PC-3 (cell line): ENCODE measurements around the gene NLGN1. TPM values are rescaled to one million over a fixed set of nuclear protein-coding genes. Genes with fewer than 3 reads are reported as not detected.

ENCODE experiments used
- ATAC-seq: fragments of 200-7000 bp; cut with Tn5 transposase; 2 replicates; pipeline ENCODE4 v1.9.1; 2020; ENCODE audit warnings: mild to moderate bottlenecking, moderate library complexity
- BruUV-seq: library from RNA; stranded (reverse); fragments of 400-500 nt; replicated peaks from 2 replicates; lab custom pipeline; 2021; lab: Mats Ljungman, UMichigan
- CTCF ChIA-PET: fragments of 300-600 bp; sonication (Branson Sonifier 250); formaldehyde crosslinking; loops from one replicate; lab custom pipeline; 2022; ENCODE audit warnings: antibody characterized with exemption; lab: Charles Lee
- POLR2A ChIA-PET: fragments of 300-600 bp; sonication (Branson Sonifier 250); formaldehyde crosslinking; loops from one replicate; lab custom pipeline; 2022; ENCODE audit warnings: antibody characterized with exemption; ENCODE audit not compliant: unreplicated experiment; lab: Charles Lee
- DNase-seq: peaks from one replicate; pipeline ENCODE4 v3.0.0-alpha.2; 2015
- H2AFZ ChIP-seq: fragments of 300-600 bp; sonication (generic); 2 replicates; pipeline ENCODE4 v1.6.0; 2016; ENCODE audit warnings: antibody characterized with exemption, low read length
- H3F3A ChIP-seq: fragments of 300-600 bp; sonication (generic); one replicate; pipeline ENCODE4 v1.6.0; 2017; ENCODE audit warnings: antibody characterized with exemption, low read length, control low read depth, mild to moderate bottlenecking; ENCODE audit not compliant: unreplicated experiment
- H3K27ac ChIP-seq: fragments of 300-600 bp; sonication (generic); 2 replicates; pipeline ENCODE4 v1.5.1; 2016; ENCODE audit warnings: mild to moderate bottlenecking, low read length
- H3K27me3 ChIP-seq: fragments of 300-600 bp; sonication (generic); 2 replicates; pipeline ENCODE4 v1.6.1; 2016; ENCODE audit warnings: low read length, mixed read lengths
- H3K36me3 ChIP-seq: fragments of 300-600 bp; sonication (generic); 2 replicates; pipeline ENCODE4 v1.6.1; 2016; ENCODE audit warnings: low read depth, mixed run types, low read length, mixed read lengths
- H3K4me1 ChIP-seq: fragments of 300-600 bp; sonication (generic); 2 replicates; pipeline ENCODE4 v1.5.1; 2016; ENCODE audit warnings: low read length; ENCODE audit not compliant: insufficient read depth
- H3K4me2 ChIP-seq: fragments of 300-600 bp; sonication (generic); 2 replicates; pipeline ENCODE4 v1.6.0; 2016; ENCODE audit warnings: low read length
- H3K4me3 ChIP-seq: fragments of 300-600 bp; sonication (generic); 2 replicates; pipeline ENCODE4 v1.5.1; 2016; ENCODE audit warnings: mild to moderate bottlenecking, low read length, mixed read lengths
- H3K79me2 ChIP-seq: fragments of 300-600 bp; sonication (generic); 2 replicates; pipeline ENCODE4 v1.6.1; 2017; ENCODE audit warnings: low read length, mixed read lengths
- H3K9ac ChIP-seq: fragments of 300-600 bp; sonication (generic); 2 replicates; pipeline ENCODE4 v1.6.0; 2016; ENCODE audit warnings: mild to moderate bottlenecking, low read length
- H3K9me2 ChIP-seq: fragments of 300-600 bp; sonication (generic); replicated peaks from 2 replicates; pipeline ENCODE4 v1.6.1; 2016; ENCODE audit warnings: mixed run types, low read length, mixed read lengths
- H3K9me3 ChIP-seq: fragments of 300-600 bp; sonication (generic); 2 replicates; pipeline ENCODE4 v1.6.1; 2016; ENCODE audit warnings: low read length, mixed read lengths
- H4K20me1 ChIP-seq: fragments of 300-600 bp; sonication (generic); 2 replicates; pipeline ENCODE4 v1.6.1; 2016; ENCODE audit warnings: low read length, mixed read lengths
- CTCF ChIP-seq: fragments of 300-600 bp; sonication (generic); conservative IDR thresholded peaks from 2 replicates; pipeline ENCODE4 v1.5.1; 2017; ENCODE audit warnings: antibody characterized with exemption, low read depth, mild to moderate bottlenecking, low read length
- EZH2 ChIP-seq: fragments of 300-600 bp; sonication (generic); IDR thresholded peaks from one replicate; pipeline ENCODE4 v1.6.1; 2017; ENCODE audit warnings: antibody characterized with exemption, mild to moderate bottlenecking, low read length; ENCODE audit not compliant: unreplicated experiment
- EZH2phosphoT487 ChIP-seq: fragments of 300-600 bp; sonication (generic); IDR thresholded peaks from 2 replicates; pipeline ENCODE4 v1.6.1; 2018; ENCODE audit warnings: mild to moderate bottlenecking, antibody characterized with exemption, low read length, borderline replicate concordance
- intact Hi-C: fragments of 100-400 bp; cut with micrococcal nuclease; formaldehyde crosslinking; loops from 2 replicates; pipeline ENCODE4 v1.9.0; 2023
- total RNA-seq: library from RNA; depleted of rRNA; stranded (reverse); fragments of >200 nt; gene quantifications from 2 replicates; pipeline ENCODE4 v1.2.3, GENCODE V29; 2014

NLGN1 gene
- total RNA-seq, 1 experiment from 2014 or later: 0.77 TPM

- no peak for TF ChIP-seq EZH2phosphoT487
- TF ChIP-seq EZH2: no peak
- TF ChIP-seq CTCF: no peak
- Histone ChIP-seq H3K79me2 (no peaks in the 10 kb centered on the region), H3K4me1 (no peaks in the 10 kb centered on the region), H3K4me2 (no peak overlapping the region), H3K36me3 (no peaks in the 10 kb centered on the region), H3K27ac (no peak overlapping the region), H3K27me3 (no peaks in the 10 kb centered on the region), H4K20me1 (no peaks in the 10 kb centered on the region), H3K9ac (no peak overlapping the region), H3K9me2 (no peaks in the 10 kb centered on the region), H2AFZ (no peak overlapping the region), H3K9me3 (no peaks in the 10 kb centered on the region), H3K4me3 (no peak overlapping the region), H3F3A (no peaks in the 10 kb centered on the region)
- CTCF ChIA-PET: no interaction called here
- intact Hi-C loops: no loop called here
- DNase-seq: no peak
- POLR2A ChIA-PET: no interaction called here
- BruUV-seq: no TSS peak
- no peak for ATAC-seq
Observed at GRCh38 chr3:173730391-173730790, 332.8 kb downstream of the NLGN1 start.

GRCh38 chr3:173732237-173732636, 334.7 kb downstream of the NLGN1 start:
- Histone ChIP-seq H3K4me1 (no peaks in the 10 kb centered on the region), H3K36me3 (no peaks in the 10 kb centered on the region), H4K20me1 (no peaks in the 10 kb centered on the region), H3K79me2 (no peaks in the 10 kb centered on the region), H3K4me2 (no peak overlapping the region), H3K9me3 (no peaks in the 10 kb centered on the region), H3K27ac (no peak overlapping the region), H3K9ac (no peak overlapping the region), H3K9me2 (no peaks in the 10 kb centered on the region), H3K4me3 (no peak overlapping the region), H3F3A (no peaks in the 10 kb centered on the region), H2AFZ (no peak overlapping the region), H3K27me3 (no peaks in the 10 kb centered on the region)
- intact Hi-C loops: loop anchor here (2.0 kb wide), 1 partner anchor 271 kb away; no protein-coding TSS in a partner anchor
- ChIA-PET POLR2A (no interaction called here), CTCF (interaction anchor here (0.7 kb wide), 1 partner anchor 15 kb away, joined by 3 read pairs; no protein-coding TSS in a partner anchor)
- TF ChIP-seq EZH2phosphoT487: no peak
- TF ChIP-seq EZH2: no peak
- TF ChIP-seq CTCF: no peak
- no peak for DNase-seq
- ATAC-seq: no peak
- BruUV-seq: no TSS peak

DNA sequence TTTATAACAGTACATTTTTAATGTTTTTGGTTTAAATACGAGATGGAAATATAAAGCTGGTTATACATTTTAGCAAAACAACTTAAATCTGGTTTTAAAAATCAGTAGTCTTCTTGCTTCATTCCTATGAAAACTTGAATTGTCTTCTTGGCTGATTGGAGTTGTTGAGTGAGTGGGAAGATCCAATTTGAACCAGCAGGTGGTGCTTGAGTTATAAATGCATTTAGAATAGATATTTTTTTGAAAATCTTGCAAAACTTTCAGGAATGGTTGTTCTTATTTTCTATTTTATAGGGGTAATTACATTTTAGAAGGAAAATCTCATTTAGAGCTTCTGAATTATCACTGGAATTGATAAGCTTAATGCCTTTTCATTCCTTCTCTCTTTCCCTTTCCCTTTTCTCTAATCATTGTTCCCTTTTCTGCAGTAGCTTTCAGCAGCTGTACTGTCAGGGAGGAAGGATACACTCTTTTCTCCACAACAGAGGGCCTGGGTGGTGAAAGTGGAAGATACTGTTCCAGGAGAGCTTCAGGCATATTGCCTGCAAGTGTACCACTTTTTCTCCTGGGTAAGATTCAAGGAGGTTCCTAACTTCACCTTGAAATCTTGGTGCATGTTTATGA, 335.6 kb downstream of the NLGN1 start:
- Histone ChIP-seq H3K9ac (no peak overlapping the region), H3K4me3 (no peak overlapping the region), H4K20me1 (no peaks in the 10 kb centered on the region), H3K4me2 (no peak overlapping the region), H3K27me3 (no peaks in the 10 kb centered on the region), H3K36me3 (no peaks in the 10 kb centered on the region), H3K79me2 (no peaks in the 10 kb centered on the region), H2AFZ (no peak overlapping the region), H3K9me2 (no peaks in the 10 kb centered on the region), H3K27ac (no peak overlapping the region), H3K4me1 (no peaks in the 10 kb centered on the region), H3F3A (no peaks in the 10 kb centered on the region), H3K9me3 (no peaks in the 10 kb centered on the region)
- POLR2A ChIA-PET: no interaction called here
- ATAC-seq (no peak), DNase-seq (peak; percentile 49)
- CTCF ChIA-PET: interaction anchor here (0.5 to 0.7 kb wide), 2 partner anchors 14 to 57 kb away, joined by 3 to 4 read pairs; no protein-coding TSS in a partner anchor
- no TSS peak for BruUV-seq
- intact Hi-C loops: loop anchor here (2.0 kb wide), 1 partner anchor 270 kb away; no protein-coding TSS in a partner anchor
- TF ChIP-seq EZH2phosphoT487: no peak
- TF ChIP-seq CTCF: peak; percentile 65
- no peak for TF ChIP-seq EZH2
